HG02943 (cell line): ENCODE data around the gene GPC6.

Source experiments
- ATAC-seq: cut with Tn5 transposase; IDR thresholded peaks from one replicate; pipeline ENCODE4 v1.9.1; 2021; ENCODE audit warnings: mild to moderate bottlenecking, low read depth, moderate library complexity; ENCODE audit not compliant: unreplicated experiment

Gene GPC6

GRCh38 chr13:93716623-93717022 is 490.0 kb downstream of the GPC6 start:
- no peak for ATAC-seq

- ATAC-seq, result no peak
Measured at GRCh38 chr13:93721483-93721882, 494.9 kb downstream of the GPC6 start.

GRCh38 chr13:93723316-93723715 is 496.7 kb downstream of the GPC6 start:
- ATAC-seq, result no peak

- ATAC-seq, result no peak
Measured at GRCh38 chr13:93724187-93724586, 497.6 kb downstream of the GPC6 start.

- no peak for ATAC-seq
Measured at GRCh38 chr13:93726173-93726957, 499.8 kb downstream of the GPC6 start.

GRCh38 chr13:93727211-93728141 is 500.9 kb downstream of the GPC6 start:
- no peak for ATAC-seq

- no peak for ATAC-seq
Measured at GRCh38 chr13:93729383-93729782, 502.8 kb downstream of the GPC6 start.

- no peak for ATAC-seq
Measured at GRCh38 chr13:93730780-93731179, 504.2 kb downstream of the GPC6 start.

GRCh38 chr13:93732186-93732585 is 505.6 kb downstream of the GPC6 start:
- no peak for ATAC-seq

GRCh38 chr13:93736081-93736480 is 509.5 kb downstream of the GPC6 start:
- ATAC-seq, result no peak

GRCh38 chr13:93736909-93737308 is 510.3 kb downstream of the GPC6 start:
- no peak for ATAC-seq

- ATAC-seq, result no peak
Measured at GRCh38 chr13:93740334-93740733, 513.7 kb downstream of the GPC6 start.

GRCh38 chr13:93744033-93744432 is 517.4 kb downstream of the GPC6 start:
- no peak for ATAC-seq

GRCh38 chr13:93744886-93745285 is 518.3 kb downstream of the GPC6 start:
- ATAC-seq, result no peak

- ATAC-seq, result no peak
Measured at GRCh38 chr13:93745884-93746283, 519.3 kb downstream of the GPC6 start.

GRCh38 chr13:93746589-93746988 is 520.0 kb downstream of the GPC6 start:
- no peak for ATAC-seq

GRCh38 chr13:93750676-93751075 is 524.1 kb downstream of the GPC6 start:
- no peak for ATAC-seq

GRCh38 chr13:93751117-93751516 is 524.5 kb downstream of the GPC6 start:
- ATAC-seq, result no peak

- no peak for ATAC-seq
Measured at GRCh38 chr13:93752541-93752940, 525.9 kb downstream of the GPC6 start.

GRCh38 chr13:93753639-93754038 is 527.0 kb downstream of the GPC6 start:
- no peak for ATAC-seq

- ATAC-seq, result no peak
Measured at GRCh38 chr13:93755341-93755740, 528.7 kb downstream of the GPC6 start.

- no peak for ATAC-seq
Measured at GRCh38 chr13:93758575-93758974, 532.0 kb downstream of the GPC6 start.
